ENCODE data around the gene TAB2.

DNA sequence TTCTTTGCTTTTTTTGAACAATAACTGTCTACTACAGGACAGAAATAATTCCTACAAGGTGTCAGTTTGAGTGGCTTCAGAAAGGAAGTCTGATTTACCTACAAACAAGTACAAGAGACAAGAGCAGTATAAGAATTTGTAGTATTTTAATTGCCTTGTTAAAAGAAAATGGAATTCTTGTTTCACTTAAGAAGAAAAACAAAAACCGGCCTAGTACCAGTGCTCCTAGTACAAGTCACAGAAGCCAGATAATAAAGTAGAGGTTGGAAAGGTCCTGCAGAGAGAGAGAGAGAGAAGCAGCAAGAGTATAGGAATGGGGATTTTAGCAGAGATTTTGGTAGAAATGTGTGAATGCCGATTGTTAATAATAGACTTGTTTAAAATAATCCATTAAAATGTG lies 6.4 kb downstream of the TAB2 start:
- TF ChIP-seq, protein P1, sequence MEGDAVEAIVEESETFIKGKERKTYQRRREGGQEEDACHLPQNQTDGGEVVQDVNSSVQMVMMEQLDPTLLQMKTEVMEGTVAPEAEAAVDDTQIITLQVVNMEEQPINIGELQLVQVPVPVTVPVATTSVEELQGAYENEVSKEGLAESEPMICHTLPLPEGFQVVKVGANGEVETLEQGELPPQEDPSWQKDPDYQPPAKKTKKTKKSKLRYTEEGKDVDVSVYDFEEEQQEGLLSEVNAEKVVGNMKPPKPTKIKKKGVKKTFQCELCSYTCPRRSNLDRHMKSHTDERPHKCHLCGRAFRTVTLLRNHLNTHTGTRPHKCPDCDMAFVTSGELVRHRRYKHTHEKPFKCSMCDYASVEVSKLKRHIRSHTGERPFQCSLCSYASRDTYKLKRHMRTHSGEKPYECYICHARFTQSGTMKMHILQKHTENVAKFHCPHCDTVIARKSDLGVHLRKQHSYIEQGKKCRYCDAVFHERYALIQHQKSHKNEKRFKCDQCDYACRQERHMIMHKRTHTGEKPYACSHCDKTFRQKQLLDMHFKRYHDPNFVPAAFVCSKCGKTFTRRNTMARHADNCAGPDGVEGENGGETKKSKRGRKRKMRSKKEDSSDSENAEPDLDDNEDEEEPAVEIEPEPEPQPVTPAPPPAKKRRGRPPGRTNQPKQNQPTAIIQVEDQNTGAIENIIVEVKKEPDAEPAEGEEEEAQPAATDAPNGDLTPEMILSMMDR (IDR thresholded peaks at IDR 0.05): no peak
- TF ChIP-seq POLR2A (IDR thresholded peaks at IDR 0.05): no peak
